Endodermal cell (in vitro differentiated cells): ENCODE data around the gene CCDC9. TPM values are rescaled to one million over a fixed set of nuclear protein-coding genes. Genes with fewer than 3 reads are reported as not detected.

Experiments used
- DNase-seq: peaks from one replicate; pipeline ENCODE4 v3.0.0-alpha.2; 2017
- H3K27ac ChIP-seq: 2 replicates; pipeline ENCODE4 v1.5.1; 2013; ENCODE audit warnings: mild to moderate bottlenecking, low read depth, low read length, moderate library complexity
- H3K27me3 ChIP-seq: 2 replicates; pipeline ENCODE4 v1.6.1; 2013; ENCODE audit warnings: mild to moderate bottlenecking, low read length, moderate library complexity; ENCODE audit not compliant: insufficient read depth, control insufficient read depth, poor library complexity, severe bottlenecking
- H3K36me3 ChIP-seq: 2 replicates; pipeline ENCODE4 v1.7.0; 2013; ENCODE audit warnings: mild to moderate bottlenecking, low read length, moderate library complexity; ENCODE audit not compliant: control insufficient read depth, insufficient read depth
- H3K4me1 ChIP-seq: one replicate; pipeline ENCODE4 v1.7.0; 2013; ENCODE audit warnings: low read length; ENCODE audit not compliant: control insufficient read depth, insufficient read depth
- H3K4me3 ChIP-seq: 2 replicates; pipeline ENCODE4 v1.5.1; 2013; ENCODE audit warnings: mild to moderate bottlenecking, low read length, moderate library complexity
- H3K9ac ChIP-seq: 2 replicates; pipeline ENCODE4 v1.6.1; 2013; ENCODE audit warnings: mild to moderate bottlenecking, low read length, moderate library complexity; ENCODE audit not compliant: poor library complexity, severe bottlenecking; ENCODE audit errors: extremely low read depth
- H3K9me3 ChIP-seq: 2 replicates; pipeline ENCODE4 v1.6.1; 2013; ENCODE audit warnings: mild to moderate bottlenecking, low read length, moderate library complexity; ENCODE audit not compliant: control insufficient read depth
- H3K27ac Mint-ChIP-seq: 2 replicates; pipeline ENCODE4 v1.8.0; 2020; ENCODE audit warnings: mixed read lengths
- H3K27me3 Mint-ChIP-seq: 2 replicates; pipeline ENCODE4 v1.8.0; 2021; ENCODE audit warnings: mild to moderate bottlenecking, mixed read lengths; ENCODE audit not compliant: insufficient read depth
- H3K36me3 Mint-ChIP-seq: 2 replicates; pipeline ENCODE4 v1.8.0; 2020; ENCODE audit warnings: low read depth, mixed read lengths
- H3K4me1 Mint-ChIP-seq: 2 replicates; pipeline ENCODE4 v1.8.0; 2020; ENCODE audit warnings: mixed read lengths
- H3K4me3 Mint-ChIP-seq: 2 replicates; pipeline ENCODE4 v1.8.0; 2020; ENCODE audit warnings: mild to moderate bottlenecking, moderate library complexity, mixed read lengths
- H3K9me3 Mint-ChIP-seq: 2 replicates; pipeline ENCODE4 v1.8.0; 2020; ENCODE audit warnings: mild to moderate bottlenecking, mixed read lengths
- CTCF ChIP-seq: fragments of 200-600 bp; sonication (generic); conservative IDR thresholded peaks from 2 replicates; pipeline ENCODE4 v1.5.0; 2021; ENCODE audit warnings: antibody characterized with exemption, mild to moderate bottlenecking
- WGBS, 2 experiments: methylation state at CpG; one replicate each; pipeline versions ENCODE4 v1.1.5 to v1.1.7; 2013; ENCODE audit warnings: missing lambda C conversion rate in 2 of 2, mixed read lengths in 1 of 2; ENCODE audit not compliant: insufficient coverage in 1 of 2, insufficient read length in 1 of 2; 5-methylcytosine and 5-hydroxymethylcytosine counted together
- total RNA-seq, 2 donors: library from RNA; stranded (reverse); fragmentation: NEBNext Ultra II Directional in 1 of 2; extraction: Animal tissue kit (Norgen Biotek cat#: 25700) in 1 of 2; gene quantifications; 2 replicates in 1 of 2; 3 replicates in 1 of 2; pipeline ENCODE4 v1.2.1, GENCODE V29; 2021

Gene CCDC9
- total RNA-seq, 2 donors from 2014 or later = 33.8 to 46.2 TPM

- H3K4me3 Mint-ChIP-seq = no peak overlapping the region
- peaks cover 70% of the 10 kb centered on the region for H3K36me3 ChIP-seq
- H3K9me3 Mint-ChIP-seq = no peaks in the 10 kb centered on the region
- peak overlapping the region; percentile 88 for H3K27ac Mint-ChIP-seq
- no peak overlapping the region for H3K27ac ChIP-seq
- peaks cover 16% of the 10 kb centered on the region for H3K4me1 Mint-ChIP-seq
- TF ChIP-seq CTCF = peak; percentile 85
- no peaks in the 10 kb centered on the region for H3K9me3 ChIP-seq
- whole genome bisulfite sequencing, 2 experiments = 67 to 71% methylated on average over 16 to 19 of the region's 19 CpGs
- DNase-seq = peak; percentile 93
- H3K27me3 ChIP-seq = no peaks in the 10 kb centered on the region
- H3K36me3 Mint-ChIP-seq = peaks cover 60% of the 10 kb centered on the region
- H3K4me1 ChIP-seq = peaks cover 5% of the 10 kb centered on the region
- H3K27me3 Mint-ChIP-seq = no peaks in the 10 kb centered on the region
- H3K9ac ChIP-seq = no peak overlapping the region
- H3K4me3 ChIP-seq = no peak overlapping the region
These were observed 45.5 kb upstream of the CCDC9 start for GRCh38 chr19:47210689-47211316.

GRCh38 chr19:47215581-47215980 lies 40.7 kb upstream of the CCDC9 start:
- Mint-ChIP-seq H3K4me1 (peaks cover 3% of the 10 kb centered on the region), H3K9me3 (no peaks in the 10 kb centered on the region), H3K4me3 (no peak overlapping the region), H3K27me3 (no peaks in the 10 kb centered on the region), H3K36me3 (peaks cover 16% of the 10 kb centered on the region), H3K27ac (no peak overlapping the region)
- 98 to 100% methylated on average over 1 to 5 of the region's 5 CpGs for WGBS, 2 experiments
- no peak for TF ChIP-seq CTCF
- no peak for DNase-seq
- Histone ChIP-seq H3K27me3 (no peaks in the 10 kb centered on the region), H3K27ac (no peak overlapping the region), H3K36me3 (peaks cover 29% of the 10 kb centered on the region), H3K9me3 (no peaks in the 10 kb centered on the region), H3K4me3 (no peak overlapping the region), H3K4me1 (no peaks in the 10 kb centered on the region), H3K9ac (no peak overlapping the region)

GRCh38 chr19:47221080-47221841 lies 35.1 kb upstream of the CCDC9 start:
- H3K27me3 ChIP-seq = no peaks in the 10 kb centered on the region
- peaks cover 6% of the 10 kb centered on the region for H3K4me1 Mint-ChIP-seq
- no peaks in the 10 kb centered on the region for H3K27me3 Mint-ChIP-seq
- no peaks in the 10 kb centered on the region for H3K9me3 ChIP-seq
- H3K9me3 Mint-ChIP-seq = no peaks in the 10 kb centered on the region
- H3K36me3 ChIP-seq = peaks cover 39% of the 10 kb centered on the region
- no peak overlapping the region for H3K27ac Mint-ChIP-seq
- no peak overlapping the region for H3K4me3 Mint-ChIP-seq
- no peak overlapping the region for H3K9ac ChIP-seq
- no peak for DNase-seq
- no peak overlapping the region for H3K4me3 ChIP-seq
- H3K4me1 ChIP-seq = no peaks in the 10 kb centered on the region
- no peak overlapping the region for H3K27ac ChIP-seq
- peaks cover 19% of the 10 kb centered on the region for H3K36me3 Mint-ChIP-seq
- WGBS, 2 experiments = 93% methylated on average over 18 to 32 of the region's 33 CpGs
- no peak for TF ChIP-seq CTCF
